GM18867 (cell line): Measurements from ENCODE around the gene RAB29.
"Not testable (repeated sequence)": the region's sequence is repeated elsewhere in the genome, so short reads cannot be mapped to it uniquely, and the experiment has no call there.

Experiments
- ATAC-seq: cut with Tn5 transposase; IDR thresholded peaks from one replicate; pipeline ENCODE4 v1.9.1; 2021; ENCODE audit warnings: mild to moderate bottlenecking, moderate library complexity; ENCODE audit not compliant: unreplicated experiment

Gene RAB29, protein sequence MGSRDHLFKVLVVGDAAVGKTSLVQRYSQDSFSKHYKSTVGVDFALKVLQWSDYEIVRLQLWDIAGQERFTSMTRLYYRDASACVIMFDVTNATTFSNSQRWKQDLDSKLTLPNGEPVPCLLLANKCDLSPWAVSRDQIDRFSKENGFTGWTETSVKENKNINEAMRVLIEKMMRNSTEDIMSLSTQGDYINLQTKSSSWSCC

DNA sequence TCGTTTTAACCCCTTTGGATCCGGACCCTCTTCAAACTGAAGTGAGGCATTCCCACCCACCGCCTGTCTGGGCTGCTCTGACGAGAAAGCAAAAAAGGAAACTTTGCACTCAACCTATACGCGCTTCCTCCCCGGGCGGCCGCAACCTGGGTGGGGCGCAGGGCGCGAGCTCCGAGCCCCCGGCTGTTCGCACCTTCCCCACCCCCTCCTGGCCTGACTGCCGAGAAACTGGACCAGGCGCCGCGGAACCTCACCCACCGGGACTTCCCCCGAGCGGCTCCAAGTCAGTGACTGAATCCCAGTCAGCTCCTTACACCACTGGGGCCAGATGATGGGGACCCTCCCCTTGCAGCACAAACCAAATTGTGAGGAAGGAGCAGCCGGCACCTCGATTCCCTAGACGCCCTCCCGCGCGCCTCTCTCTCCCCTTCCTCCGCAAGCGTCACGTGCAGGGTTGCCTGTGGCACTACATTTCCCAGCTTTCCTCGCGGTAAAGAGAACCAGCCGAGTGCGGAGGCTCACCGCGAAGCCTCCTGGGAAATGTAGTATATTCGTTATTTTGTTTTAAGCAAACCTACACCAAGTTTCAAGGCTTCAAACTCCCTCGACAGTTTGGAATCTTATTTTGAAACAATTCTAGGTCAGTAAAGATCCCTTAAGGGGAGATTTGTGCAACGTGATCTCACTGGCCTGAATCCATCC is at the start of gene RAB29:
TSS of gene RAB29 (minus strand) at position 468 of the 702 bp plus-strand sequence. CDS start 526 bp downstream, outside the sequence.
- peak; percentile 80 for ATAC-seq

DNA sequence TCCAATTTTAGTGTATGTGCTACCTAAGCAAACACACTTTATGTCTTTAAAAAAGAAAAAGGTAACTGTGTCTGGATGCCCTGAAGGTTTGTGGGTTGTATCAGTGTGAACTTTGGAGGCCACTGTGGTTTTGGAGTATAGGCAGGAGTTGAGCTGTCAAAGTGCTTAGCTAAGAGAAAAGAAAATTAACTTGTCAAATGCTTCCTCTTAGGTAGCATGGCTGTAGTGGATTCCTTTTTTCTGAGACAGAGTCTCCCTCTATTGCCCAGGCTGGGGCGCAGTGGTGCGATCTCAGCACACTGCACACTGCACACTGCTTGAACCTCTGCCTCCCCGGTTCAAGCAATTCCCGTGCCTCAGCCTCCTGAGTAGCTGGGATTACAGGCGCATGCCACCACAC is 48.9 kb upstream of the RAB29 start:
- ATAC-seq = no peak

DNA sequence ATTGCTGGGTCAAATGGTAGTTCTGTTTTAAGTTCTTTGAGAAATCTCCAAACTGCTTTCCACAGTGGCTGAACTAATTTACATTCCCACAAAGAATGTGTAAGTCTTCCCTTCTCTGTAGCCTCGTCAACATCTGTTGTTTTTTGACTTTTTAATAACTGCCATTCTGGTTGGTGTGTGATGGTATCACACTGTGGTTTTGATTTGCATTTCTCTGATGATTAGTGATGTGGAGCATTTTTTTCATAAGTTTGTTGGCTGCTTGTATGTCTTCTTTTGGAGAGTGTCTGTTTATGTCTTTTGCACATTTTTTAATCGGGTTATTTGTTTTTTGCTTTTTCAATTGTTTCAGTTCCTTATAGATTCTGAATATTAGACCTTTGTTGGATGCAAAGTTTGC is 48.0 kb upstream of the RAB29 start:
- ATAC-seq = not testable (repeated sequence)

DNA sequence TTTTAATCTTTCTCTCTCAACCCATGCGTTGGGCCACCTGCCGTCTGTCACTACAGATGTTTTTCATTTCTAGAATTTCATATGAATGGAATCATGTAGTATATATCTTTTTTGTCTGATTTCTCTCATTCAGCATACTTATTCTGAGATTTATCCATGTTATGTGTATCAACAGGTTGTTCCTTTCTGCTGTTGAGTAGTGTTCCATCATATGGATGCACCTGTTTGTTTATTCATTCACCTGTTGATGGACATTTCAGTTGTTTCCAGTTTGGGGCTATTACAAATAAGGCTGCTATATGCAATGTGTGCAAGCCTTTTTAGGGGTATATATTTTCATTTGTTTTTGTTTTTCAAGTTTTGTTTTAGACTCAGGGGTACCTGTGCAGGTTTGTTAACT is 47.1 kb upstream of the RAB29 start:
- no peak for ATAC-seq

DNA sequence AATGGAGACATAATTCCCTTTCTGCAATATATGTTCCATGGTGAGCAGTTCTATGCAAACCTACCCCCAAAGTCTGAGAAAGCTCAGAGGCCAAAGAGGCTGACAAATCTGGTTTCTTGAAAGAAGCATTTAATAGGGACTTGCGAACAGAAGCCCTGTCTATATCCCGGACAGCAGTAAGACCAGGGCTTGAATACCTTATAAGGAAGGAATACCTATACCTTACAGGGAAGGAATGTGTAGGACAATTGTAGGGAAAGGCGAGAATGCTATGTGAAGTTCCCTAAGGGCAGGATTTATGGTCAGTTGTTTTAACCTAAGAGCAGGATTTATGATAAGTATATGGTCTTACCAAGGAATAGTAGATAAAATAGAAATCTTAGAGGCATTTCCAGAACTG is 42.7 kb upstream of the RAB29 start:
- ATAC-seq = no peak

DNA sequence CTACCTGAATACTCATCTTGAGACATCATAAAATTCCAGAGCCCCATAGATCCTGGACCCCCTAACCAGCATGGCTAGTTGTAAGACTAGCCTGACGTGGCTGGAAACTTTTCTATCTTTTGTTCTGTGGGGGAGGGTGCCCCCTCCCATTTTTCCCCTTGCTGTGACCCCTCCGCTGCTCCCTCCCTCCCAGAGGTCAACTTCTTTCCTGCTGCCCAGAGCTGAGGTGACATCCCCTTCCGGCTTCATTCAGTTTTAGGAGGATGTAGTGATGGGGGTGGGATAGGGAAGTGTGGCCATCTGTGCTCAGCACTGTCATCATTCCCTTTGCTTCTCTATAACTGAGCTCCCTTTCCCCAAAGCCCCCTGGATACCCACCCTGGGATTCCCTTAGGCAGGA is 42.1 kb upstream of the RAB29 start:
- ATAC-seq = no peak

DNA sequence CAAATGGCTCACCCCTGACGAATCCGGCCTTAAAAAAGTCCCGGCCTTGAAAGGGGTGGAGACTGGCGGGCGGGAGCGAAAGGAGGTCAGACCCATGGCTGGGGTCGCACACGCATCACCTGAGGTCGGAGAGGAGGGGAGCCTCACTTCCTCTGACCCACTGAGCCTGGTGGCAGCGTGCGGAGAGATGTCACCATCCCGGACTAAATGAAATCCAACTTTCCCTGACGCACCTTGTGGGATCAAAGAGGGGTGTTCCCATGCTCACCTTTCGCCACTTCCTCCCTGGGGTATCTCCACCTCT is 38.4 kb upstream of the RAB29 start:
- no peak for ATAC-seq

DNA sequence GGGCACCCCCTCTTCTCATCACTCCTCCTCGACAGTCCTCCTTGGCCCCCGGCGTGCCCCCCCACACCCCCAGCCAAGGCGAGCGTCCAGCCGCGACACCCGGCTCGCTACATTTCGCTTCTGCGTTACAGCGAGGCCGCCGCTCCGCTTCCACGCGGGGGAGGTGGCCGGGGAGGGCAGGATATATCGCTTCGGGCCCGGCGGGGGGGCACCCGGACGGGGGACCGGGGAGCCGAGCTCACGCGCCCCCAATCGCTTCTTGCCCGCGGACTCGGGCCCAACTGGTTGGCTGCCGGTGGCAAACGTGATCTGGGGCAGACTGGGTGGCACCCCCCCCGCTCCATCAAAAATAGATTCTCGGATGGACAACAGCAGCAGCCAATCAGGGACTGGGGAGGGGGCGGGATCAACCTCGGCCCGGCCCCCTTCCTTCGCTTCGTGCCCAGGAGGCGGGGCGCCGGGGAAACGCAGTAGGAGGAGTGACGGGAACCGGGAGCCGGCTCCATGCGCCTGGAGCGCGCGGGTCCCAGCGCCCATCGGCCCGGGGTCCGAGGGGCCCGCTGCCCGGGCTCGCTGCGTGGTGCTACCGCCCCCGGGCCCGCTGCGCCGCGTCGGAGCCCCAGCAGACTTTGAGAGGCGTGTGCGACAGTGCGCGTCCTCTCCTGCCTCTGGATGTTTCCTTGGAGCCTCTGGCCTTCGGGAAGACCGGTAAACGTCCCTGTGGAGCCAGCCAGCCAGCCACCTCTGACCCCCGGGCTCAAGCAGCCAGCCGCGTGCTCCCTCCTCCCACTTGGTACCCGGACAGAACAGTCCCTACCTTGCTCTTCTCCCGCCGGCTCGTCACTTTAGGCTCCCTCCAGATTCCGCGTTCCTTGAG is 37.8 kb upstream of the RAB29 start, which contains the start of gene SLC41A1:
TSS of gene SLC41A1 (minus strand) at position 321 of the 877 bp plus-strand sequence. CDS start 2,757 bp downstream, outside the sequence.
- ATAC-seq = peak; percentile 91

DNA sequence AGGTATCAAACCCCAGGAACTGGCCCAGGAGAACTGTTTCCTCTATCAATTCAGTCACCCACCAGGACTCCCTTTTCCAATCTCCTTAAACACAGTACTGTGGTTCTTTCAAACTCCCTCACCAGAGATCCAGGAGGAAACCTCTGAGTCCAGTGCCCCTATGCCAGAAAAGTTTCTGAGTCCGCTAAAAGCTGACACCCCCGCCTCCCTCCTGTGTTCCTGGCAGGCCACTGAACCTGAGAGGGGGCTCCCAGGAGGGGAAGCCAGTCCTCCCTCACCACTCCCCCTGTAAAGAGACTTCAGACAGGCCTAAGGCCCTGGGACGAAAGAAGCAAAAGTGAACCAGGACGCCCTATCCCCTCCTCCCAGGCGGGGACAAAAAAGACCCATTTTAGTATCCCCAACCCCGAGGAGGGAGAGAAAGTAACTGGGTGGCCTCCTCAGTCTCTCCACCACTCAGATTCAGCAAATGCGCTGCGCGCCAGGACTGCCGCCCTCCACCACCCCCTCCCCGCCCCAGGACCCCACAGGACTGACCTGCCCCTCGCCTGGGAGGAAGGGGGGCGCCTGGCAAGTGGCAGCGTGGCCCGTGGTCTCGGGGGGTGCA is 37.1 kb upstream of the RAB29 start:
- no peak for ATAC-seq

DNA sequence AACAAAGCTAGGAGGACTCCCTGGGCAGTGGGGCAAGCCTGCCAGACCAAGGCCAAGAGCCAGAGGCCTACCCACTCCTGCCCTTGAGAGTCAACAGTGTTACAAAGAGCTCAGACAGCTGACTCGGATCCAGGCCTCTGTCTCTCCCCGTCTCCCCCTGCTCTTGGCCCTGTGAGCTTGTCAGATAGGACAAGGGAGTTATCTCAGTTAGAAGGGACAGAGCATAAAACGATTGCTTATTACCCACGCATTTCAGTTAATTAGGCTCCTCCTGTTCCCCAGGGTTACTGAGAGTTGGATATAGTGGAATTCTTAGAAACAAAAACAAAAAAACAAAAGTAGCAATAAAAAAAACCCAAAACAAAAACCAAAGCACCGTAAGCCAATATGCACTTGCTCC is 36.4 kb upstream of the RAB29 start:
- ATAC-seq = no peak

DNA sequence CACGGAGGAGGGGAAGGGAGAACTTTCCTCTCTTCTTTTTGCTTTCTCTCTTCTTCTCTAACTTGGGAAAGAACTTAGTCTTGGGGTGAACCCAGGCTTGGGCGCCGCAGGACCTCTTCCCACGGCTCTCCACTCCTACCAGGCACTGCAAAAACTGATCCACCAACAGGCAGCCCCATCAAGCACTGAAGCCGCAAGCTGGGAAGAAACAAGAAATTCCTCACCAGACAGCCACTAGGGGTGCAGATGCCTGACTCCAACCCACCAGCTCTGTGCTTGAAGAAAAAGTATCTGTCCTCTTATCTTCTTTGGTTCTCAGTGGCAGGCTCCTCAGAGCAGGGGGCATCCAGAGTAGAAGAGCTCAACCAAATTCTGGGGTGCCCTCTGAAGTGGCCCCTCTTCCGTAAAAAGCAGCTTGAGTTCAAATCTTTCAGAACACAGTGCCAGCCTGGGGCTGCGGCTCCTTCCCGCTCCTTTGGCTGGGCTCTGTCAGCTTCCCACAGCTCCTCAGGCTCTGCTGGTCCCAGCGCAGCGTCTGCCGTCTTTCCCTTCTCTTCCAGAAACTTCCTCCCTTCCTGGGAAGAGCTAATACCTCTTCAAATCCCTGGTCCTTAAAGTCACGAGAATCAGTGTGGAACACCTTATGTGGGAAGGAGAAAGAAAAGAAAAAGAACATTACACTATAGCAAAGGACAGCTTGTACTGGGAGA is 35.3 kb upstream of the RAB29 start:
- ATAC-seq = no peak

DNA sequence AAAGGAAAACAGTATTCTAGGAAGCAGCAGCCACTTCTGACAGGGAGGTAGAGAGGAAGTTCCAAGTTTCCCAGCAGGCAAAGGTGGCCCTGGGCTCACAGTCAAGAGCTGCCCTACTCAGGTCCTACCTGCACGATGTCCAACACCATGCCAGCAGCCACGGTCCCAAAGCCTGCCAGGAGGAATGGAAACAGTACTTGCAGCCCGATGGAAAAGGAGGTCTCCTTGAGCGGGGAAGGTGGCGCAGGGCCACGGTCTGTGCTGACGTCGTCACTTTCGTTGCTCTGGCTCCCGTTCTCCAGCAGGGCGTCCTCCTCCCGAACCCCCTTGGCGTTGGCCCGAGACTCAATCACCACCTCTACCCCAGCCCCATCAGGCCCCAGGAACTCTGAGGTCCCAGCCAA is 34.7 kb upstream of the RAB29 start:
- ATAC-seq = no peak

DNA sequence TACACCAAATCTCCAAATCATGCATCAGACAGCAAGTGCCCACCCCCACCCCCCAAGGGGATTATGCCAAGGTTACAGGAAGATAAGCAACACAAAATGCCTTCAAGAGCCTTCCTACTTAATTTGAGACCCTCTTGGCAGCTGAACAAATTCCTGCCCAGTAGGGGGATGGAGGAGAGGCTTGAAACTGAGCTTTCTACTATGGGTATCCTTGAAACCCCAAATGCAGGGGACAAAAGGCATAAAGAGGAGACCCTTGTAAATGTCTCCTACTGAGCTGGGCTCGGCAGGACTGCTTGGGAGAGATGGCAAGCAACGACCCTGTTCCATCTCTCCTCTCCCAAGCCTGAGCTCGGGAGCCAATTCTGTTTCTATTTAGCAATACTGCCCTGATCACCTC is 34.2 kb upstream of the RAB29 start:
- no peak for ATAC-seq

DNA sequence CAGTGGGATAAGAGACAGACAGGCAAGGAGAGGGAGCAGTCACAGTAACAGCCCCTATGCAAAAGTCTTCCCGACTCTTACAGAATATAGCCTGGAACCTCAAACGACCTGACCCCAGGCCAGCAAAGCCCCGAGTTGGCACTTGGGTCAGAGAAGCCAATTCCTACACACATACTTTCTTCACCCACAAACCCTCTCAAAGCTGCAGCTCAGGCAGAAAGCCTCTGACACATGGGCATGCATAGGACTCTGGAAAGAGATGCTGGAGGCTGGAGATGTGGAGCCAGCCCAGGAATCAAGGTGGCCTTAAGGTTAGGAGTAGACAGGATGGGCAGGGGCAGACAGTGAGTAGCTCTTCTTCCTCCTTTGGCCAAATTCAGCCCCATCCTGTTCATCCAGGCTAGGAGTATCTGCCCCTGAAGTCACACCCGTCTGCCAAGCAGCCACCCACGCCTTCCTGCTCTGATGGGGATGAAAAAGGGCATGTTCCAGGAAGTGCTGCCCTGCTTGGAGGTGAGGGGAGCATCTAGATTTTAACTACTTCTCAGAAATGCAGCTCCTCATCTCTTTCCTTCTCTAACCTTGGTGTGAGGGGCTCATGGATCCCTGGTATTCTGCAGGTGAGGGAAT is 29.9 kb upstream of the RAB29 start:
- no peak for ATAC-seq

DNA sequence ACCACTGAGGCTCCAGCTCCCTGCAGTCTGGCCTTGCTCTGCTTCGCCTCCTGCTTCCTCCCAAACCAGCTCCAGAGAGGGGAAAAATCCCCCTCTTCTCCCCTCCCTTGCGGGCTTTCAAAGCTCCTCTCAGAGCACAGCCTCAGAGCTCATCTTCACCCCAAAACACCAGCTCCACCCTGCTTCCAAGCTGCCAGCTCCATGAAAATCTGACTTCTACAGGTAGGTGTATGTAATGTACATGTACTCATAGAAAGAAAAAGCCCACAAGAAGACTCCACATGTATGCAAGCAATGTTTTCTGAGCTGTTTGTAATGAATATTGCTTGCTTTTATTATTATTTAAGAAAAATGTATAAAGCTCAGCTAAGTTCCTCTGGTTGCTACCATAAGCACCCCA is 29.3 kb upstream of the RAB29 start:
- no peak for ATAC-seq

DNA sequence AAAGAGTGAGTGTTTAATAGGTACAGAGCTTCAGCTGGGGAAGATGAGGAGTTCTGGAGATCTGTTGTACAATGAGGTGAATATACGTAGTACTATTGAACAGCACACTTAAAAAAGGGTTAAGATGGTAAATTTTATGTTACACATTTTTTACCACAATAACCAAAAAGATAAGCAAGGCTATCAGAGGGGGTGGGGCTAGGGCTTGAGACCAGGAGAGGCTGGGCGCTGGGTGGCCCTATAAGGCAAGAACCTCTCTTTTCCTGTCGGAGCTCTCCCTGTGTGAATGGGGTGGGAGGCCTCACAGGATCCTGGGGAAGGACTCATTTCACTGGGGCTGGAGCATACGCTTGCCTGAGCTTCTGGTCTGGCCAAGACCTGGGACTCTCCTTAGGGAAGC is 28.7 kb upstream of the RAB29 start:
- no peak for ATAC-seq

DNA sequence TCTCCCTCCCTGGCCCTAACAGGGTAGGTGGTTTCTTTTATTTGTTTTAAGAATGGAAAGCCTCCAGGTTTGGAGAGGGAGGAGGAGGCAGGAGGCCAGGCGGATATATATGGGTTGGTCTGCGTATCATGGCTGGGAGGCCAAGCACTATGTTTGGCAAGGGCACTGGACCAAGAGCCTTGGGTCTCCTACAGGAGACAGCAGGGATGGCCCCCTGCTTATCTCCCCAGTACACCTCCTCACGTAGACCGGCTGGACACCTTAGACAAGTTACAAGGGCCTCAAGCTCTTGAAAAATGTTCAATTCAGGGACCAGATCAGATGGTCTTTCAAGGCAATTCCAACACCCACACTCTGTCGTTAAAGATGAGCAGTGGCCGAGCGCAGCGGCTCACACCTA is 26.8 kb upstream of the RAB29 start:
- ATAC-seq = no peak

DNA sequence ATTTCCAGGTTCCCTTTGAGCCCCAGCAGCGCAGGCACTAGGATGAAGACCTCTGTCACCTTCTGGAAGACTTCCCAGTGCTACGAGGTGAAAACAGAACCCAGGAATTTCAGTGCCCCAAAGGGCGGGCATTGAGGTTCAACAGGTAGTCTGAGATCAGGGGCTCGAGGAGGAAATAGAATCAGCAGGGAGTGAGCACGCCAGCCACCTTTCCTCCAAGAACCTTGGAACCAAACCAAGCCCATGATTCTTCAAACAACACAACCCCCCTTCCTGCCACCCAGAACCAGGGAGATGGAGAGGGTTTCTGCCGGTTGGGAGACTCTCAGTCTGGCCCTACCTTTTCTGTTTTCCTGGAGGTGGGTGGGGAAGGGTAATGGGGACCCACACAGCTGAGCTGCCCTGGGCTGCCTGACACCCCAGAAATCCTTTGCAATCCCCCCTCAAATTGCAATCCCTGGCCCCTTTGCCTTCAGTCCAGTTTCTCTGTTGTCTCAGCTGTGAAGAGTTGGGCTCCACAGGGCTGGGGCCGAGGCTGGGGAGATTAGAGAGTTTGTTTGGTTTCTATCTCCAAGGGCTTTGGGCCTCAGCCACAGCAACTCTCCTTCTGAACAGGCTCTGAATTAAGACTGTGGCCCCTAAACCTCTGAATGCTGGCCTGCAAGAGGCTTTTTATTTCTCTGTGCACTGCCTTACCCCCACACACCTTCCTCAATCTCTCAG is 25.9 kb upstream of the RAB29 start:
- ATAC-seq = no peak

DNA sequence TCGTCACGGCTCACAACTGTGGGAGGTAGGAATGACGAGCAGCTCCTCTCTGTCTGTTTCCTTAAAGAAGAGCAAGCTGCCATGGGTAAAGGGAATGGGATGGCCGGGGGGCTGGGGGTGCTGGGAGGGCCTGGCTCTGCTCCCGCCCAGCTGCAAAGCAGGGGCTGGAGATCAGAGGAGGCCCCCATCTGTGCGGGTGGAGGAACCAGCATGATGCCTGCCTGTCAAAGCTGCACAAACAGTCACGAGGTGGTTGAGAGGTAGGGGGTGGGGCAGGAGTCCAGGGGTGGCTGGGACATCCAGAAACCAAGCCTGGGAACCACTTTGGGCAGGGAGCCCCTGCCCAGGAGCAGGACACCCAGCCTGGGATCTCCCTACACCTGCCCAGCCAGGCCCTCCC is 25.1 kb upstream of the RAB29 start:
- ATAC-seq = no peak

DNA sequence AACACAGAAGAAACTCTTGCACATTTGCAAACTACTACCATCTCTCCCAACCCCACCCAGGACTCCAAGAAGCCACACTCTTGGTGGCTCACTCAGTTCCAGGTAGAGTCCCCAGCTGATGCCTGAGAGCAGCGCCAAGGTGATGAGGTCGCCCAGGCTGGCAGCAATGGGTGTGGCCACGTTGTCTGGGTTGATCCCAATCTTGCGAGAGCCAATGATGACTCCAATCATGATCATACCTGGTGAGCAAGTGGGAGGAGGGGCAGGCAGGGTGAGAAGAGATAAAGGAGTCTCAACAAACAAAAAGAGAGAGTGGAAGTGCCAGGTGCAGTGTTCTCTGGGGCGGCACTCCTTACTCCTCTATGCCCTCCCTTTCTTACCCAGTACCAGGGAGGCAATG is 23.3 kb upstream of the RAB29 start:
- ATAC-seq = no peak
